Measurements from ENCODE around the gene ASXL1.

DNA sequence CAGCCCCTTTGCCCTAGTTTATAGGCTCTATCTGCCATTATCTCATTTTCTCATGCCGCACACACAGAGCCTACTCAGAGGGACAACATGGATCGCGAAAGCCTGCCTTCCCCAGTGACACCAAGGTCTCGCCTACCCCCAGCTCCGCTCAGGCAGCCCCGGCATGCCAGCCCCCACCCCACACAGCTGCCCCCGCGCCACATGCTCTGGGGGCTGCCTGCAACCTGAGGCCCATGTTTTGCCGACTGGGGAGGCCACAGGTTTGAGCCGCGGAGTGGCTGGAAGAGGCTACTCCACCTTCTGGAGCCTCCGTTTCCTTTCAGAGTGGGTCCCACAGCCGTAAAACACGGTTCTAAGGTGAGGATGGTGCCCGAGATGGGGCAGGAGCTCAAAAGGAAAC is 102.1 kb downstream of the ASXL1 start:
- TF ChIP-seq CSDC2 (CRISPR knock-in tag; IDR thresholded peaks at IDR 0.05) (no peak), TCF4 (CRISPR knock-in tag; IDR thresholded peaks at IDR 0.05; ENCODE audit: borderline replicate concordance) (no peak), PPARA (CRISPR knock-in tag; IDR thresholded peaks at IDR 0.05; ENCODE audit: borderline replicate concordance) (no peak), ZFP3 (CRISPR knock-in tag; IDR thresholded peaks at IDR 0.05) (no peak), ZNF565 (CRISPR knock-in tag; conservative IDR thresholded peaks at IDR 0.05; ENCODE audit: low read depth) (no peak), ZC3H10 (CRISPR knock-in tag; IDR thresholded peaks at IDR 0.05) (no peak), TOX (CRISPR knock-in tag; IDR thresholded peaks at IDR 0.05; ENCODE audit: borderline replicate concordance) (no peak), ZNF8 (CRISPR knock-in tag; IDR thresholded peaks at IDR 0.05) (no peak)
- TF ChIP-seq, protein P1, sequence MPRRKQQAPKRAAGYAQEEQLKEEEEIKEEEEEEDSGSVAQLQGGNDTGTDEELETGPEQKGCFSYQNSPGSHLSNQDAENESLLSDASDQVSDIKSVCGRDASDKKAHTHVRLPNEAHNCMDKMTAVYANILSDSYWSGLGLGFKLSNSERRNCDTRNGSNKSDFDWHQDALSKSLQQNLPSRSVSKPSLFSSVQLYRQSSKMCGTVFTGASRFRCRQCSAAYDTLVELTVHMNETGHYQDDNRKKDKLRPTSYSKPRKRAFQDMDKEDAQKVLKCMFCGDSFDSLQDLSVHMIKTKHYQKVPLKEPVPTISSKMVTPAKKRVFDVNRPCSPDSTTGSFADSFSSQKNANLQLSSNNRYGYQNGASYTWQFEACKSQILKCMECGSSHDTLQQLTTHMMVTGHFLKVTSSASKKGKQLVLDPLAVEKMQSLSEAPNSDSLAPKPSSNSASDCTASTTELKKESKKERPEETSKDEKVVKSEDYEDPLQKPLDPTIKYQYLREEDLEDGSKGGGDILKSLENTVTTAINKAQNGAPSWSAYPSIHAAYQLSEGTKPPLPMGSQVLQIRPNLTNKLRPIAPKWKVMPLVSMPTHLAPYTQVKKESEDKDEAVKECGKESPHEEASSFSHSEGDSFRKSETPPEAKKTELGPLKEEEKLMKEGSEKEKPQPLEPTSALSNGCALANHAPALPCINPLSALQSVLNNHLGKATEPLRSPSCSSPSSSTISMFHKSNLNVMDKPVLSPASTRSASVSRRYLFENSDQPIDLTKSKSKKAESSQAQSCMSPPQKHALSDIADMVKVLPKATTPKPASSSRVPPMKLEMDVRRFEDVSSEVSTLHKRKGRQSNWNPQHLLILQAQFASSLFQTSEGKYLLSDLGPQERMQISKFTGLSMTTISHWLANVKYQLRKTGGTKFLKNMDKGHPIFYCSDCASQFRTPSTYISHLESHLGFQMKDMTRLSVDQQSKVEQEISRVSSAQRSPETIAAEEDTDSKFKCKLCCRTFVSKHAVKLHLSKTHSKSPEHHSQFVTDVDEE (CRISPR knock-in tag; IDR thresholded peaks at IDR 0.05), result no peak
- TF ChIP-seq, protein P2, sequence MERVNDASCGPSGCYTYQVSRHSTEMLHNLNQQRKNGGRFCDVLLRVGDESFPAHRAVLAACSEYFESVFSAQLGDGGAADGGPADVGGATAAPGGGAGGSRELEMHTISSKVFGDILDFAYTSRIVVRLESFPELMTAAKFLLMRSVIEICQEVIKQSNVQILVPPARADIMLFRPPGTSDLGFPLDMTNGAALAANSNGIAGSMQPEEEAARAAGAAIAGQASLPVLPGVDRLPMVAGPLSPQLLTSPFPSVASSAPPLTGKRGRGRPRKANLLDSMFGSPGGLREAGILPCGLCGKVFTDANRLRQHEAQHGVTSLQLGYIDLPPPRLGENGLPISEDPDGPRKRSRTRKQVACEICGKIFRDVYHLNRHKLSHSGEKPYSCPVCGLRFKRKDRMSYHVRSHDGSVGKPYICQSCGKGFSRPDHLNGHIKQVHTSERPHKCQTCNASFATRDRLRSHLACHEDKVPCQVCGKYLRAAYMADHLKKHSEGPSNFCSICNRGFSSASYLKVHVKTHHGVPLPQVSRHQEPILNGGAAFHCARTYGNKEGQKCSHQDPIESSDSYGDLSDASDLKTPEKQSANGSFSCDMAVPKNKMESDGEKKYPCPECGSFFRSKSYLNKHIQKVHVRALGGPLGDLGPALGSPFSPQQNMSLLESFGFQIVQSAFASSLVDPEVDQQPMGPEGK (CRISPR knock-in tag; IDR thresholded peaks at IDR 0.05; ENCODE audit: borderline replicate concordance), result no peak
- TF ChIP-seq, protein P3, sequence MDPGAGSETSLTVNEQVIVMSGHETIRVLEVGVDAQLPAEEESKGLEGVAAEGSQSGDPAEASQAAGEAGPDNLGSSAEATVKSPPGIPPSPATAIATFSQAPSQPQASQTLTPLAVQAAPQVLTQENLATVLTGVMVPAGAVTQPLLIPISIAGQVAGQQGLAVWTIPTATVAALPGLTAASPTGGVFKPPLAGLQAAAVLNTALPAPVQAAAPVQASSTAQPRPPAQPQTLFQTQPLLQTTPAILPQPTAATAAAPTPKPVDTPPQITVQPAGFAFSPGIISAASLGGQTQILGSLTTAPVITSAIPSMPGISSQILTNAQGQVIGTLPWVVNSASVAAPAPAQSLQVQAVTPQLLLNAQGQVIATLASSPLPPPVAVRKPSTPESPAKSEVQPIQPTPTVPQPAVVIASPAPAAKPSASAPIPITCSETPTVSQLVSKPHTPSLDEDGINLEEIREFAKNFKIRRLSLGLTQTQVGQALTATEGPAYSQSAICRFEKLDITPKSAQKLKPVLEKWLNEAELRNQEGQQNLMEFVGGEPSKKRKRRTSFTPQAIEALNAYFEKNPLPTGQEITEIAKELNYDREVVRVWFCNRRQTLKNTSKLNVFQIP (CRISPR knock-in tag; IDR thresholded peaks at IDR 0.05; ENCODE audit: borderline replicate concordance, low read depth), result no peak
